Stimulated activated CD4-positive, alpha-beta T cell treated with anti-CD3 and anti-CD28 coated beads, Interleukin-15, amount 100 ng/mL, for 48 hours (primary cell): Measurements from ENCODE around the gene SERPINA1.
"Not testable (repeated sequence)": the region's sequence is repeated elsewhere in the genome, so short reads cannot be mapped to it uniquely, and the experiment has no call there.

ENCODE experiments used
- DNase-seq, 2 donors: peaks; one replicate each; pipeline ENCODE4 v3.0.0-alpha.2; 2020; ENCODE audit warnings: low read depth in 2 of 2

Gene SERPINA1

DNA sequence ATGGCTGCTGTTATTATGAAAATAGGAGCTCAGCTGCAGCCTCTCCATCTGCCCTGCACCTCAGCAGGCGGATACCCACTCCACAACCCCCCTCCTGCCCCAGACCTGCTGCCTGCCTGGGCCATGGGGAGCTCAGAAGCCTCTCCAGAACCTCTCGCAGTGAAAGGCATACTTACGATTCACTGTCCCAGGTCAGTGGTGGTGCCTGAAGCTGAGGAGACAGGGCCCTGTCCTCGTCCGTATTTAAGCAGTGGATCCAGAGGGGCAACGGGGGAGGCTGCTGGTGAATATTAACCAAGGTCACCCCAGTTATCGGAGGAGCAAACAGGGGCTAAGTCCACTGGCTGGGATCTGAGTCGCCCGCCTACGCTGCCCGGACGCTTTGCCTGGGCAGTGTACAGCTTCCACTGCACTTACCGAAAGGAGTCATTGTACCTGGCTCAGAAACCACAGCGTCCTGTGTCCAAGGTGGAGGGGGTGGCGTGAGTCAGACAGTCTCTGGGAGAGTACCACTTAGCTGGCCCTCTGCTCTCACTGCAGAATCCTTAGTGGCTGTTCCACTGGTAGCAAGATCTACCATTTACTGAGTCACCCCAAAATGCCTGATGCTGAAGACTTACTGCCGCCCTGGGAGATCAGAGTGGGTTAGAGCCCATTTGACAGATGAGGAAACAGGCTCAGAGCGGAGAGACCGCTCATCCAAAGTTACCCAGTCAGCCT, at the start of gene SERPINA1:
Gene SERPINA1 (minus strand): TSS at position 219 of the 720 bp plus-strand sequence. CDS start 5,365 bp downstream, outside the sequence.
- no peak for DNase-seq

DNA sequence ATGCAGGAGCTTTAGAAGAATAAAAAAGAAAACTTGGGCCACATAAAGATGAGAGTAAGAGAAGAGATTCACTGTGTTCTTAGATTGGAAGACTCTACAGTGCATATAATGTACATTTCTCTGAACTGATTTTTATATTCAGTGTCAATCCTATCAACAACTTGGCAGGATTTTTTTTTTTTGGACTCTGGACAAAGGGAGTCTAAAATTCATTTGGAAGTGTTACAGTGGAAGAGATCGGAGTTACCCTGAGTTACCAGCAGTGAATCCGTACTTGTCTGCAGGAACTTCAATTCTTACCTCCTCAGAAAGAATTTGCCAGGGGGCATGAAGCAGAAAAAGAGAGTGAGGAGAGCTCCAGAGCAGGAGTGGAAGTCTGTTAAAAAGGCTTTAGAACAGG, 40.2 kb upstream of the SERPINA1 start:
- no peak for DNase-seq

DNA sequence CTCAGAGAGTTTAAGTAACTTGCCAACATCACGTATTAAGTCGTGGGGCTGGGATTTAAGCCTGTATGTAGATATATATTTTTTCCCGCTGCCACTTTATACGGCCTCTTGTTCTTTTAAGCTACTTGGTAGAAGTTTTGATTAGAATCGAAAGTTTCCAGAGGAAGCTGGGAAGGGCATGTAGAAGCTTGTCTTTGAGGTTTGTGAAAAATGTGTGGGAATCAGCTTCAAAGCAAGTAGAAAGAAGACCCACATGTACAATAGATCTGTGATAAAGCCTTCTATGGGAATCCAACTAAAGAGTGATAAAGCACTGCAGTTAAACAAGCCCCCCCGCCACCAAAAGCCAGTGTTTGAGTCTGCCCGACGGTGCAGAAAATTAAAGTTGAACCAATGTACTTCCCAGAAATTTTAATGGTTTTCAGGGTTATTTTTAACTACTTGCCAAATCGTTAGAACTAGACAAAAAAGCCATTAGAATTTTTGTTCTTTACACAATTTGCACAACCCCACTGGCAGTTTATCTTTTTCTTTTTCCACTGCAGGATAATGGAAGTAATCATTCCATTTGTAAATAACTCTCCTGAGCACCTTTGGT, 38.7 kb upstream of the SERPINA1 start:
- DNase-seq: no peak

DNA sequence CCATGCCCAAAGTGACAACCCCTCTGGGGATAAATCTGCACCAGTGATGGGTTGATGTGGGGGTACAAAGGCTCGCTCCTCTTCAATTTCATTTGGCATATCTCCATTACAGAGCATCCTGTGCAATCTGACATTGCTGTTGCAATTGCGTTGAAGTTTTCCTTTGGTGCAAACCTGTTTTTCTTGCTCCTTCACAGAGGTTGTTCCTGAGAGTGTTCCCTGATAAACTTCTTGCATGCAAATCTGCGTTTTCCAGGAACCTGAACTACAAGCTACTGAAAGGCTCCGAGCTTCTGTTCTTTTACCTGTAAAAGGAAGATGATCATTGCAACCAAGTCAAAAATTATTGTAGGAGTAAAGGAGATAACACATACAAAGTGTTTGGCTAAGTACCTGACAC, 38.1 kb upstream of the SERPINA1 start:
- no peak for DNase-seq

DNA sequence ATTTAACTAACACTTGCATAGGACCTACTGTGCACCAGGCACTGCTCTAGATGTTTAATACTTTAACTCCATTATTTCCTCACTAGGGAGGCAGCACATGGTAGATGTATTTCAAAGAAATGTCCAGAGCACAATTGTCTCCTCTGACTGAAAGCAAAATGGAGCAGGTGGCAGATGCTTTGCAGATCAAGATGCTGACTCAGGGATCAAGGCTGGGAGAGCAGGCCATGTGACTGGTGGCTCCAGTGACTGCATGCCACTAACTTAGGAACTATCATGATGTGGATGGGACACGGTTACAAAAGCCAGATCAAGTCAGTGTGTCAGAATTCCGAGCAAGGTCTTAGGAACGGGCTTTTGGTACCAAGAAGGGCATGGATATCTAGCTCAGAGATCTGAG, 36.0 kb upstream of the SERPINA1 start:
- DNase-seq: no peak

DNA sequence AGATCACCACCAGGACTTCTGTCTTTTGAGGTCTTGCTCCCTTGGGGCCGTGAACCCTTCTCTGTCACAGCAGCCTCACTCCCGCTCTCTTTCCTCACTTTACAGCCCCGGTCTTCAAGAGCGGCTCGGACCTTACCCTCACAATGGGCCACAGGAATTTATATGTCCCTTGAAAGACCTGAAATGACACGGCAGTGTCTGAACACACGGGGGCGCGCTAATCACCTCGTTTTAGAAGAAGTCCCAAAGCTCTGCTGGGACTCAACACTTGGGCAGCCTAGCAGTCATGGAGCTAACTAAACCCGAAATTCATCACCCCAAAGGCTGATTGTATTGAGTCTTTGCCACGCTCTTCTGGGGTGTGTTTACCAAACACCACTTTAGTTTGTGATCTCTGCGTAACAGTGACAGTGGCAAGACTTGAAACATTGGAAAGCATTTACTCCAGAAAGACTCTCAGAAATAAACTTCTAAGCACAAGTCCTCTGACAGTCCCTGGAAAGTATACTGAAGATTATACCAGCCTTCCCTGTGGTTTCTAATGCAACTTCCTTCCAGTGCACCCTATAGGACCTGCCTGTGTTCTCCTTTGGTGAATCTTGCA, 35.2 kb upstream of the SERPINA1 start:
- DNase-seq: peak; percentile 29 to 40

DNA sequence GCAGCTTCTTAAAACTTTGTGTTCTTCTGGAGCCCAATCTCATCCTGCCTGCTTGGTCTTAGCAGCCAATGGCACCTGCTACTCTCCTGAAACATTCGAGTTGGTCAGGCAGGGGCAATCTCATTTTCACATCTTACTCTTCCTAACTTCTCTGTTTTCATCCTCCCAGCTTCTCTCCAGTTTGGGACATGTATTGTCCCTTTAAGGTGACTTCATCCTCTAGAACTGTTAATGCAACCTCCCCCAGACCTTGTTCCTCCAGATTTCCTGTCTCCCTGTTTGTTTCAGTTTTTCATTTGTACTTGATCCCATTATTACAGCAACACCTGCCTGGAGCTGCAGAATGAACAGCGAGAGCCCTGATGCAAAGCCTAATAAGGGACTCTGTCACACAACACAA, 32.9 kb upstream of the SERPINA1 start:
- no peak for DNase-seq

DNA sequence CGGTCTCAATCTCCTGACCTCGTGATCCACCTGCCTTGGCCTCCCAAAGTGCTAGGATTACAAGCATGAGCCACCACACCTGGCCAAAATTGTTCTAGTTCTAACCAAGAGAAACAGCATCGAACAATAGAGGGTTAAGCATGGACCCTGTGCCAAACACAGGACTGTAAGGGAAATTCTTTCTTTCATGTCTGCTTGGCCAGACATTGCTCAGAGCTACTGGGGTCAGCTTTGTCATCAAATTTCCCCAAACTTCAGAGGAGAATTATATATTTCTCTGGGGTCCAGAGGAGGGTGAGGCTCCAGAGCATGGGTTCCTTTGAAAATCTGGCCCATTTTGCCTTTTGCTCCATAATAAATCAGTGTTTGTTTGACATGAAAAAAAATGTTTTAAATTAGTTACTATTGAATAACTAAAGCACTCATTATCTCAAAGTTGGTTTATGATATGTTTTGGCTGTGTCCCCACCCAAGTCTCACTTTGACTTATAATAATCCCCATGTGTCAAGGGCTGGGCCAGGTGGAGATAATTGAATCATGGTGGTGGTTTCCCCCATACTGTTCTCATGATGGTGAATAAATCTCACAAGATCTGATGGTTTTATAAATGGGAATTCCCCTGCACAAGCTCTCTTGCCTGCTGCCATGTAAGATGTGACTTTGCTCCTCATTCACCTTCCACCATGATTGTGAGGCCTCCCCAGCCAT, 29.2 kb upstream of the SERPINA1 start:
- DNase-seq: not testable (repeated sequence)

DNA sequence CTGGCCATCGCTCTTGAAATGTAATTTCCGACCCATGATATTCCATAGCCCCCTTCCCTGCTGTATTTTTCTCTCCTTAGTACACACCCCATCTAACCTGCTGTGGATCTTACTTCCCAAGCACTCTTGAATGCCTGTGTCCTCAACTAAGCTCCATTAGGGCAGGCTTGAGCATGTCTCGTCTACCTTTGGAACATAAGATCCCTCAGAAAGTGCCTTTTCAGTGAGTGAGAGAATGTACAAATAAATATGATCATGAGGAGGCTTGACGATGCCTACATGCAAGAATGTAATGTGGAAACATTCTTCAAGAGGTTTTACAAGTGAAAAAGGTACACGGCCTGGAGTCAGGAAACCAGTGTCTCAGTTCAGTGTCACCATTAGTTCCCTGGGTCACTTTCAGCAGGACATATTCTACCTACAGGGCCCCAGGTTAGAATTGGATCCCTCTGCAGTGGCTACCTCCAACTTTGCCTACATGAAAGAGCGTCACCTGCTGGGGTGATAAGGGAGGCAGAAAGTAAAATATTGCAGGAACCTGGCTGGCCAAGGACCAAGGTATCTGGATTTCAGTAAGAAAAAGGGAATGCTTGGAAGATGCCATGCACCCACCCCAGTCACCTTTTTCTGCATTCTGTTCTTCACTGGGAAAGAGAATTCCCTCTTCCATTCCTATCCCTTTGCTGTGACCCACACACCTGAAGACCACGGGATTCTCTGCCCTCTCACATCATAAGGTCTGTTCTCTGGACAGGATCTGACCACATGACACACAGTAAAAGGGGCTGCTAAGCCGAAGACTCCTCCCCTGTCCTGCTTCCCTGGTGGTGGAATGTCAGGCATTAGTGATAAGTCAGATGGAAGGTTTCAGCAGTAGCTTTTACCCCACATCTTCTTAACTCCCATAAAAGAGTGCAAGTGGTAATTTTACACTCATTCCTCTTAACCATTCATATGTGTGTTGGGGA, 24.6 kb upstream of the SERPINA1 start:
- no peak for DNase-seq

DNA sequence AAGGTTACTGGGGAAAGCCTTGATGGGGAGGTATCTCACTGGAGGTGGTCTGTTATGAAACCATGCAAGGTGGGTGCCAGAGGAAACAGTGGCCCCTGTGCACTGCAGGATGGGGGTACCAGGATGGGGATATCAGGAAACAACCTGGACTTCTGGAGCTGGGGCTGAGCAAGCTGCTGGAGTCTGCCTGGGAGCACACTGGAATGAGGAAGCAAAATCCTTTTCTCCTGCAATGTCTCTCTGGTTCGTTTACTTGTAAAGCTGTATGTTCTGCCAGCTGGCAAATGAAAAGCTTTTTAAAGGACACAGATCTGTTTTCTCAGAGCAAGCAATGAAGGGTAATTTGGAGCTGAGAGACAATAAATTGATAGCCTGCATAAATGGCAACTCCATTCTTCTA, 23.2 kb upstream of the SERPINA1 start:
- no peak for DNase-seq

DNA sequence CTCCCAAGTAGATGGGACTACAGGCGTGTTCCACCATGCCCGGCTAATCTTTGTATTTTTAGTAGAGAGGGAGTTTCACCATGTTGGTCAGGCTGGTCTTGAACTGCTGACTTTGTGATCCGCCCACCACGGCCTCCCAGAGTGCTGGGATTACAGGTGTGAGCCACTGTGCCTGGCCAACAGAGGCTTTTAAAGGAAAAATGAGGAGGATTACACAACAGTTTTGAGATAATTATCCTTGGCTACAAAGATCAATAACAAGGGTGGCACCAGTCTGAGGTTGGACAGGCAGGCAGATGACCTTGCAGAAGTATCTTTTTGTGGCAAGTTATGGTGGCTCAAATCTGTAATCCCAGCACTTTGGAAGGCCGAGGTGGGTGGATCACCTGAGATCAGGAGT, 21.0 kb upstream of the SERPINA1 start:
- DNase-seq: not testable (repeated sequence)

DNA sequence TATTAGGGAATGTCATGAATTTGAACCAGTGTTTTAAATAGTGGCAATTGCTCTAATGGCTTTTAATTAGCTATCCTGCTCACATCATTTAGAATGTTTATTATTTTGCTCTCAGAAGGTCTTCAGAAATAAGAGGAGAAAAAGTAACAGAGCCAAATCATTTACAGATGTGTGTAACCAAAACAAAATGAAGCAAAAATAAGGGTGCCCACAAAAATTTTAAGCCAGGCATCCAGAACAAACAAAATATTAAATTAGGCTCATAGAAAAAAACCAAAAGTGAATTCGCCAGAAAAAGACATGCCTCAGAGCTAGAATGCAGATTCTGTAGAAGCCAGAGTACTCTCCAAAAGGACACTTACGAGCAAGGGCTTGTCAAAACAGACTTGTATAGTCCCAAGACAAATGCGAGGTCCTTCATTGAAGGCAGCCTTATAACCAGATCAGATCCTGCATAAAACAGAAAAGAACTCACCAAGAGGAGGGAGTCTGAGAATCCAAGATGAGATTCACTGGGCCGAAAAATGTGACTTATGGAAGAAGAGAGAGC, 20.2 kb upstream of the SERPINA1 start:
- DNase-seq: no peak

DNA sequence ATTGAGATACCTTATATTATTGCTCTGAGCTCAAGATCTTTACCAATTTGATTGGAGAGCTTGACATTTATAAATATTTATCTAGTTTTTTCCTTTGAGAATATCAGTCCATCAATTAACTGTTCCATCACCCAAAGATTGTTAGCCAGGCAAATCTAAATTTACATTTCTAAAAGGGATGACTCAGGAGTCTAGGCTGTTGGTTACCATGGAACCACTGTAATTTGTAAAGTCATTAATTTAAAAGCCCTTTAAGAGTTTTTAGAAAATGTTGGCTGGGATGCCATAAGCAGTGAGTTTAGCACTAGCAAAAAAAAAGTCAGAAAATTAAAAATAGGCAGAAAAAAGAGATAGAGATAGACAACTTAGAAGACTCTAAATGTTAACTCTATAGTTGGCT, 19.5 kb upstream of the SERPINA1 start:
- DNase-seq: no peak

DNA sequence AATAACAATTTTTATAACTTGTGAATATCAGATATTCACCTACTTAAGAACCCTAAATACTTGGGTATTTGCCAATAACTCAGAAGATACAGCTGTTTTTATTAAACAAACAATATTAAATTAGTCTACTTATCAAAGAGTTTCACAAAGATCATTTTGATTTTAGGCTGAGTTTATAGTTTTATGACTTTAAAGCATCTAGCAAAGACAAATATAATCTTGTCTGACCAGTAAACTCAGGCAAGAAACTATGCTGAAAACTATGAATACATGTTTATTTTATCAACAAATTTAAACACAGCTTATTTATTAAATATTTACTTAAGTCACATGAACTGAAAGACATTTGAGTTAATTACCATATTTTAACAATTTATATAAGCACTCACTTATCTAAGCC, 18.5 kb upstream of the SERPINA1 start:
- no peak for DNase-seq

DNA sequence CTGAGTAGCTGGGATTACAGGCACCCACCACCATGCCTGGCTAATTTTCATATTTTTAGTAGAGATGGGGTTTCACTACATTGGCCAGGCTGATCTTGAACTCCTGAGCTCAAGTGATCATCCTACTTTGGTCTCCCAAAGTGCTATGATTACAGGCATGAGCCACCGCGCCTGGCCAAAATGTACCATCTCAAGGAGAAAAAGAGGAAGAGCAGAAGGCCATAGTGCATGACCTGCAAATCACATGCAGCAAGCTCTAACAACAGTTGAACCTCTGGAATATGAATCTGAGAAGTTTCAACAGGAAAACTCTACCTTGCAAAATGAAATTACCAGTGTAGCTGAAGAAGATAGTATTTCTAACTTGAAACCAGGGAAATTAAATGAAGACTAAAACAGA, 17.1 kb upstream of the SERPINA1 start:
- DNase-seq: no peak

DNA sequence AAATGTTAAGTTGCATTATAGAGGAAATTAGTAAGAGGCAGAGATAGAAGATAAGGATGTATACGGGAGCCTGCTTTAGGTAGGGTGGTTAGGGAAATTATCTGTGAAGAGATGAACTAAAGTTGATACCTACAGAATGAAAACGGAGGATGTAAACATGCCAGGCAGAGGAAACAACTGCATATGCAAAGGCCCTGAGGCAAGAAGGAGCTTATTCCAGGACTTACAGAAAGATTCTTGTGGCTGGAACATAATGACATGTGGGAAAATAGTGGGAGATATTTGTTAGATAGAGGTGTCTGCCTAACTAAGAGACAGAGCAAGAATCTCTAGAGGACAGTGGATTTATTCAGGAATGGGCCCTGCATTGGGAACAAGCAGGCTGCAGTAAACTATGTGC, 16.2 kb upstream of the SERPINA1 start:
- DNase-seq: no peak

DNA sequence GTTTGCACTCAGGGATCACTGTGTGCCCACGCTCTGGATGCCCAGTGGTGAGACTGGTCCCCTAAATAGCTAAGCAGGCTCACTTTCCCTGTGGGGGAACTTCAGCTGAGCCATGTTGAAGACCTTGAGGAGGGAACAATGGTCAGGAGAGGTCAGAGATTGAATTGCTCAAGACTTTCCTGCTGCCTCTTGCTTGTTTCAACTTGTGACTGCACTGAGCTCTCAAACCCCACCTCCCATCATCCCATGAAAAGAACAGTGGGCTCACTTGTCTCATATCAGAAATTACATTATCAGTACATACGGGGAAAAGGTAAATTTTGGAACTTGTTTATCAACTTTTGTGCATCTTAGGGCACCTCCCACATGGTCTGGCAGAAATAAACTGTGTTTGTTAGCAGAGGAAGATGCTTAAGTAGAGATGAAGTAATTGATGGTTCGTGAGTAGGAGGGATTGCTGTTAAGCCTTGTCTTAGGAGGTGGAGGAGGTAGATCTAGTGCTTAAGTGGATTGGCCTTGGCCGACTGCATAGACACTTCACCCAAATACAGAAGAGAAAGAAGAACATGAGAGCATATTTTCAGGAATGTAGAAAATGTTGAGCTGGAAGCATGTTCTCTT, 15.0 kb upstream of the SERPINA1 start:
- DNase-seq: no peak

DNA sequence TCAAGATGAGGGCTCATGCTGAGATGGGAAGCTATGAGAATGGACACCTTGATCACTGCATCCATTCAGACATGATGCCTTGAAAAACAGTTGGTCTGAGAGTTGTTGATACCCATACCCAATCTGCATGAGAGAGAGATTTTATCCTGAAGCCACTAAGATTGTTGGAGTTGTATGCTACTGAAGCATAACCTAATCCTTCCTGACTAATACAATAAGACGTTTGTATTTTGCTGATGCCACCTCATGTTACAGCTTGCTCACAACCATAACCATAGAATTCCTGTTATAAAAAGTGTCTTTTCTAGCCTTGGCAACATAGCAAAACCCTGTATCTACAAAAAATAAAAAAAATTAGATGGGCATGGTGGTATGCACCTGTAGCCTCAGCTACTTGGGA, 12.7 kb upstream of the SERPINA1 start:
- DNase-seq: no peak

DNA sequence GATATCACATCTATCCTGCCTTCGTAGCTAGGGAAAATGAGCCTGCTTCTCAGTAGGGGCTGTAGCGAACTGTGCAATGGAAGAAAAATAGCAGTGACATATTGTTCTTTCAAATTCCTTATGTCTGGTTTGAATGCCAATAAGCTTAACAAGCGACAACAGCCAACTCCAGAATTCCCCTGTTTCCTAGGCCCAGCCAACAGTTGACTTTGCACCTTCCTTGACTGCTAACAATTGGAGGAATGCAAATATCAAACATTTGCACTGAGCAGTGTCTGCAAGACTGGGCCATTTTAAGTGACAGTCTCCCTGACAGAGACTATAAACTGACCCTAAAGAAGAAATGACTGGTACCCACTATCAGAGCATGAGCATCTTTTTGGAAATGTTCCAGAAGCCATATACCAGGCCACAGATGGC, 12.0 kb upstream of the SERPINA1 start:
- DNase-seq: no peak

DNA sequence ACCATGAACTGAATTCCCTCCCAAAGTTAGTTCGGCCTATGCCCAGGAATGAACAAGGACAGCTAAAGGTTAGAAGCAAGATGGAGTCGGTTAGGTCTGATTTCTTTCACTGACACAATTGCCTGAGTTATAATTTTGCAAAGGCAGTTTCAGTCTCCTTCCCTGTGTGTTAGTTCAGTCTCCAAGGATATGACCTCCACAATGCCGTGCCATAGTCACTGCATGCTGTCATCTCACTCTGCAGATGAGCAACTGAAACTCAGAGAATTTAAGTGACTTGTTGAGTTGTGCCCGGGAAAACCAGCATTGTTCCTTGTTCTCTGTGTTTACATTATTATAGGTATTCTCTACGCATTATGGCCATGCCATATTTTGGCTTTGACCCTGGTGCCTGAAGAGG, 10.1 kb upstream of the SERPINA1 start:
- DNase-seq: no peak

DNA sequence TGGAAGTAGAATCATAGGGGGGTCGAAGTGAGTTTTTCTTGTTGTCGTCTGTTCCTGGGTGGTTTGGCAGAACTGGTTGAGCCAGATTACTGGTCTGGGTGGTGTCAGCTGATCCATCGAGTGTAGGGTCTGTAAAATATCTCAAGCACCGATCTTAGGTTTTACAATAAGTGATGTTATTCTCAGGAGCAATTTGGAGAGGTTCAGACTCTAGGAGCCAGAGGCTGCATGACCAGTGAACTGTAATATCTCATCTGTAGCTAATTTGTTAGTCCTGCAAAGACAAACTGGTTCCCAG, 9.7 kb upstream of the SERPINA1 start:
- no peak for DNase-seq
